Gastroesophageal sphincter (tissue), 4 donors: ENCODE data around the gene IDH3G. TPM values are rescaled to one million over a fixed set of nuclear protein-coding genes. Genes with fewer than 3 reads are reported as not detected.

Experiments
- ATAC-seq: fragments of 150-250 bp; one replicate; pipeline ENCODE4 v1.9.1; 2016; ENCODE audit warnings: mild to moderate bottlenecking, moderate library complexity
- H3K27ac ChIP-seq, 4 donors: fragments of 200-600 bp; sonication (generic) in 3 of 4; 1 replicate in 3 of 4; 2 replicates in 1 of 4; pipeline ENCODE4 v1.5.1; 2016 to 2019
- H3K27me3 ChIP-seq: fragments of 200-600 bp; sonication (generic); one replicate; pipeline ENCODE4 v1.5.1; 2019
- H3K36me3 ChIP-seq, 2 donors: fragments of 200-600 bp; sonication (generic); one replicate each; pipeline ENCODE4 v1.5.1; 2019; ENCODE audit warnings: control low read depth in 1 of 2
- H3K4me1 ChIP-seq, 3 donors: fragments of 200-600 bp; sonication (generic); 1 replicate in 2 of 3; 2 replicates in 1 of 3; pipeline ENCODE4 v1.5.1; 2016 to 2019; ENCODE audit warnings: control low read depth in 2 of 3
- H3K4me3 ChIP-seq, 2 donors: fragments of 200-600 bp; sonication (generic); one replicate each; pipeline ENCODE4 v1.5.1; 2019; ENCODE audit warnings: mild to moderate bottlenecking in 1 of 2, moderate library complexity in 1 of 2
- H3K9me3 ChIP-seq, 3 donors: fragments of 200-600 bp; sonication (generic); one replicate each; pipeline ENCODE4 v1.5.1; 2017 to 2019; ENCODE audit warnings: control low read depth in 2 of 3
- CTCF ChIP-seq, 4 experiments: fragments of 200-600 bp in 2 of 4; fragments of 450-650 bp in 2 of 4; sonication (generic) in 1 of 4; IDR thresholded peaks; one replicate each; pipeline ENCODE4 v1.5.1; 2017 to 2019; ENCODE audit warnings: antibody characterized with exemption in 4 of 4, mild to moderate bottlenecking in 2 of 4, moderate library complexity in 2 of 4
- EP300 ChIP-seq: sonication (generic); formaldehyde crosslinking; IDR thresholded peaks from one replicate; pipeline ENCODE4 v1.6.1; 2017; ENCODE audit warnings: antibody characterized with exemption, mild to moderate bottlenecking
- POLR2A ChIP-seq, 2 donors: fragments of 450-650 bp; IDR thresholded peaks; one replicate each; pipeline ENCODE4 v1.6.1; 2017; ENCODE audit warnings: antibody characterized with exemption in 2 of 2, mild to moderate bottlenecking in 2 of 2, moderate library complexity in 1 of 2
- POLR2AphosphoS5 ChIP-seq: sonication (generic); formaldehyde crosslinking; IDR thresholded peaks from one replicate; pipeline ENCODE4 v1.6.1; 2017; ENCODE audit warnings: antibody characterized with exemption
- WGBS, 2 donors: methylation state at CpG; one replicate each; pipeline ENCODE4 v1.1.5; 2018; ENCODE audit warnings: low coverage in 1 of 2; 5-methylcytosine and 5-hydroxymethylcytosine counted together
- total RNA-seq, 4 donors: library from RNA; depleted of rRNA; stranded (reverse); fragments of >200 nt; gene quantifications; one replicate each; pipeline ENCODE4 v1.1.0, GENCODE V29; 2016

IDH3G gene
- total RNA-seq, 4 donors from 2014 or later, result 55.5 to 104 (median 59.7) TPM

GRCh38 chrX:153765138-153766079, 28.8 kb downstream of the IDH3G start:
- Histone ChIP-seq H3K4me3 (peak overlapping the region; percentile 33 to 46), H3K36me3 (peaks cover 0 to 22% of the 10 kb centered on the region in 2 donors), H3K9me3 (no peaks in the 10 kb centered on the region), H3K4me1 (peaks cover 0 to 36% (median 4%) of the 10 kb centered on the region in 3 donors), H3K27me3 (no peaks in the 10 kb centered on the region), H3K27ac (peak overlapping the region; percentile 15 to 83 (median 78))
- peak; percentile 4 for ATAC-seq
- WGBS, 2 donors, result 80% methylated on average over 1 of the region's 27 CpGs; no CpG with 5 or more reads in 1 of the 2 donors
- TF ChIP-seq EP300, result no peak
- no peak for TF ChIP-seq POLR2A (IDR thresholded peaks at IDR 0.05)
- no peak for TF ChIP-seq POLR2AphosphoS5
- TF ChIP-seq CTCF (IDR thresholded peaks at IDR 0.05), result no peak

- Histone ChIP-seq H3K9me3 (no peaks in the 10 kb centered on the region), H3K36me3 (peaks cover 0 to 16% of the 10 kb centered on the region in 2 donors), H3K27me3 (no peaks in the 10 kb centered on the region), H3K27ac (peak overlapping the region; percentile 15 to 83 (median 78)), H3K4me1 (peaks cover 0 to 36% (median 4%) of the 10 kb centered on the region in 3 donors), H3K4me3 (peak overlapping the region; percentile 33 to 46)
- no peak for TF ChIP-seq POLR2AphosphoS5
- no peak for TF ChIP-seq POLR2A (IDR thresholded peaks at IDR 0.05)
- TF ChIP-seq EP300, result no peak
- no peak for TF ChIP-seq CTCF (IDR thresholded peaks at IDR 0.05)
- WGBS, 2 donors, result no CpG with 5 or more reads among the region's 7 CpGs
- no peak for ATAC-seq
Measured at GRCh38 chrX:153764786-153765137, 29.4 kb downstream of the IDH3G start.

- no peaks in the 10 kb centered on the region for H3K27me3 ChIP-seq
- peak; percentile 77 for ATAC-seq
- peak within 1 kb of the TSS; percentile 33 to 46 for H3K4me3 ChIP-seq
- peak within 1 kb of the TSS; percentile 15 to 83 (median 78) for H3K27ac ChIP-seq
- no peak for TF ChIP-seq EP300
- TF ChIP-seq POLR2AphosphoS5, result peak; percentile 32
- peak in 3 of 4 experiments; percentile 78 to 92 (median 79) for TF ChIP-seq CTCF (IDR thresholded peaks at IDR 0.05)
- no CpG with 5 or more reads among the region's 26 CpGs for WGBS, 2 donors
- peaks cover 0 to 36% (median 4%) of the 10 kb centered on the region in 3 donors for H3K4me1 ChIP-seq
- H3K36me3 ChIP-seq, result peaks cover 0 to 10% of the 10 kb centered on the region in 2 donors
- H3K9me3 ChIP-seq, result no peaks in the 10 kb centered on the region
Measured at GRCh38 chrX:153763989-153764755, 30.0 kb downstream of the IDH3G start, which contains the start of gene PLXNB3. PLXNB3 (plus strand) TSS chrX:153764249; CDS start chrX:153765536, 1,287 bp downstream.

- Histone ChIP-seq H3K4me3 (no peak overlapping the region), H3K9me3 (no peaks in the 10 kb centered on the region), H3K36me3 (peaks cover 0 to 2% of the 10 kb centered on the region in 2 donors), H3K27me3 (no peaks in the 10 kb centered on the region), H3K27ac (no peak overlapping the region), H3K4me1 (peaks cover 0 to 36% (median 4%) of the 10 kb centered on the region in 3 donors)
- 68% methylated on average over 5 of the region's 18 CpGs; no CpG with 5 or more reads in 1 of the 2 donors for WGBS, 2 donors
- no peak for ATAC-seq
- TF ChIP-seq CTCF (IDR thresholded peaks at IDR 0.05) (no peak), POLR2AphosphoS5 (no peak), POLR2A (IDR thresholded peaks at IDR 0.05) (no peak), EP300 (no peak)
Measured at GRCh38 chrX:153763298-153763932, 30.8 kb downstream of the IDH3G start.
